ENCODE results near the gene CDC42SE2.

- TF ChIP-seq SIN3A (IDR thresholded peaks at IDR 0.05; ENCODE audit: borderline replicate concordance, insufficient read depth, low read length), result no peak
- TF ChIP-seq REST (IDR thresholded peaks at IDR 0.05; ENCODE audit: insufficient read depth in 1 of 2, low read depth in 2 of 2, low read length in 2 of 2), result no peak
Measured at GRCh38 chr5:131389096-131389868, 125.4 kb downstream of the CDC42SE2 start.

Measured in PFSK-1 (cell line).